GM12891 (cell line): ENCODE measurements around the gene CYTH4.
A peak's percentile ranks its signal among the peaks of the same experiment; 100 is the strongest.

Experiments used
- DNase-seq: peaks from one replicate; pipeline ENCODE4 v3.0.0; 2011; ENCODE audit warnings: low spot score; ENCODE audit not compliant: insufficient read length
- FAIRE-seq: peaks from 2 replicates; lab custom pipeline; 2011; peaks lifted over from hg19 to GRCh38; lab: Jason Lieb, UNC
- PAX5 ChIP-seq: IDR thresholded peaks from 2 replicates; pipeline ENCODE4 v1.6.1; 2011; ENCODE audit warnings: low read length, moderate library complexity, mild to moderate bottlenecking; ENCODE audit not compliant: insufficient read depth, severe bottlenecking
- POLR2A ChIP-seq: IDR thresholded peaks from 2 replicates; pipeline ENCODE4 v1.6.1; 2011; ENCODE audit warnings: low read depth, low read length, control low read depth
- POLR2AphosphoS5 ChIP-seq: IDR thresholded peaks from 2 replicates; pipeline ENCODE4 v1.6.1; 2011; ENCODE audit warnings: low read depth, low read length, control low read depth
- POU2F2 ChIP-seq: IDR thresholded peaks from 2 replicates; pipeline ENCODE4 v1.6.1; 2011; ENCODE audit warnings: low read depth, mild to moderate bottlenecking, control low read depth, low read length, moderate library complexity
- SPI1 ChIP-seq: IDR thresholded peaks from 2 replicates; pipeline ENCODE4 v1.6.1; 2011; ENCODE audit warnings: low read depth, low read length, control low read depth
- TAF1 ChIP-seq: IDR thresholded peaks from 2 replicates; pipeline ENCODE4 v1.6.1; 2011; ENCODE audit warnings: low read depth, low read length, control low read depth

Gene CYTH4

DNA sequence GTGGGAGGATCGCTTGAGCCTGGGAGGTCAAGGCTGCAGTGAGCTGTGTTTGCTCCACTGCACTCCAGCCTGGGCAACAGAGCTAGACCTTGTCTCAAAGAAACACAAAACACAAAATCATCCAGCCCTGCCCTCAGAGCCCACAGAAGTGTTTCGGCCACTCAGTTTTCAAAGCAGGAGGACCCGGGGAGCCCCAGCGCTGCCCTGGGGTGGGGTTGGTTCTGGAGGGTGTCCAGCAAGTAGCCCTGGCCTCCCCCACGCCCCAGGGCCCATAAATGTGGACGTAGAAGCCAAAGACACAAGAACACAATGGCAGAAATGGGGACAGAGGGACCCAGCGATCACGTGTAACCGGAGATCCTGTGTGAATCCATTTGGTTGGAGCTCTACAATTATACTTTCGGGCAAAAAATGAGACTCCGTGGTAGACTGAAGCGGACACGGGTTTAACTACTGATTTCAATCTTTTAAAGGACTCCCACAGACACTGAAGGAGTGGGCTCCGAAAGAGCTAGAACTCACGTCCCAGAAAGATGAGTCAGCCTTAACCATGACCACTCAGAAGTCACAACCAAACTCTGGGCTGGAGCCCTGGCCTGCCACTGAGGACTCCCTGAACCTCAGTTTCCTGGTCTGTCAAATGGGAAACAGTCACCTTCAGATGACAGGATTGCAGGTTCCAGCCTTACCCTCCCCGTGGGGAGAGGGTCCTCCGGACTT lies 9.0 kb upstream of the CYTH4 start:
- FAIRE-seq (peak; percentile 80), DNase-seq (no peak)
- TF ChIP-seq POLR2AphosphoS5 (no peak), TAF1 (no peak), SPI1 (no peak), POLR2A (no peak), PAX5 (no peak), POU2F2 (no peak)

DNA sequence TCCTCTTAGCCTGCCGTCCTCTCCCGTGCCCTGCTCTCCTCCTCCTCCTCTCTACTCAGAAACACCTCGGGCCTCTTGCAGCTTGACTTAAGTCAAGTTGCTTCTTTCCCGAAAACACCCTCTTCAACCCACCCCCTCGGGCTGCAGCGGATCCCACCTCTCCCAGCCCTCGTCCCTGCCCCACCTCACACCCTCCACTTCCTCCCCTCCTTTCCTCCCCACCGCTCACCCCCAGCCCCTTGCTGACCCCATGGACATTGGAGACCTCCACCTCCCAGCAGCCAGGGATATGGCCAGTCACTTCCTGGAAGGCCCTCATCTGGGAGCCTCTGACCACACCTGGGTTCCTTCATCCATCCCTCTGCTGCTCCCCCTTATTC lies 8.5 kb upstream of the CYTH4 start:
- TF ChIP-seq SPI1 (no peak), POU2F2 (no peak), TAF1 (no peak), POLR2A (no peak), PAX5 (no peak), POLR2AphosphoS5 (no peak)
- FAIRE-seq (peak; percentile 58), DNase-seq (no peak)

GRCh38 chr22:37274380-37274862 lies 7.9 kb upstream of the CYTH4 start:
- TF ChIP-seq SPI1 (peak; percentile 96), TAF1 (no peak)
- DNase-seq (peak; percentile 55), FAIRE-seq (peak; percentile 82)

- TF ChIP-seq POU2F2 (no peak), TAF1 (no peak), PAX5 (no peak), POLR2A (no peak), SPI1 (no peak), POLR2AphosphoS5 (no peak)
- FAIRE-seq (no peak), DNase-seq (no peak)
These were observed 7.2 kb upstream of the CYTH4 start for GRCh38 chr22:37275134-37275533.

- TF ChIP-seq TAF1 (no peak), PAX5 (no peak), POU2F2 (no peak), POLR2A (no peak), SPI1 (no peak), POLR2AphosphoS5 (no peak)
- no peak for DNase-seq
- FAIRE-seq: peak; percentile 61
These were observed 6.7 kb upstream of the CYTH4 start for GRCh38 chr22:37275622-37276021.

DNA sequence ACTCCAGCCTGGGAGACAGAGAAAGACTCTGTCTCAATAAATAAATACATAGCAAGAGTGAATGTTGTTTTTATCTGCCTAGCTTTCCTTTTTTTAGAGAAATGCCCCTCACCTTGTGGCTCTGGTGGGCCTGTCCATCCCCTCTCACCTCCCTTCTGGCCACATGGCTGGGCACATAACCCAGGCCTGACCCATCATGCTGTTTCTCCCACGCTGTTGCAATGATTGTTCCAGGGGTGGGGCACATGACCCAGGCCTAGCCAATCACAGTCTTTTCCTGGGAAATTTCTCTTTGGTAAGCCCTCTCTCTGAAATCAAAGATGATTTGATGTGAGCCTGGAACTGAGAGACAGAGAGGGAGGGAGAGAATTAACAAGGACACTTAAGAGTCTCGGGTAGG lies 5.5 kb upstream of the CYTH4 start:
- TF ChIP-seq POLR2A: no peak
- no peak for TF ChIP-seq SPI1
- no peak for TF ChIP-seq TAF1
- TF ChIP-seq POU2F2: no peak
- FAIRE-seq (no peak), DNase-seq (no peak)

DNA sequence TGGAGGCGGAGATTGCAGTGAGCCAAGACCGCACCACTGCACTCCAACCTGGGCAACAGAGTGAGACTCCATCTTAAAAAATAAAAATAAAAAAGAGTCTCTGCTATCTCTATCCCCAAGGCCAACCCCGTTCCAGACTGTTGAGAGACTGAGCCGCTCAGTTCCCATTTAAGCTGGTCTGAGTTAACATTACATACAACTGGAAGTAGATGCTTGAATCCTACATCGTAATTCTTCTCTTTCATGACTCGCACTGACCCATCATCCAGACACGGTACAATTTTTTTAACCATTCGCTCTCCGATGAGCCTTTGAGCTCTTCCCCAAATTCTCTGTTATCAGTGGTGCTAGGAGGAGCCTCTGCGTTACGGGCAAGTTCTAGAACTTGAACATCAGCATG lies 4.9 kb upstream of the CYTH4 start:
- DNase-seq (no peak), FAIRE-seq (no peak)
- no peak for TF ChIP-seq SPI1
- TF ChIP-seq POLR2AphosphoS5: no peak
- TF ChIP-seq PAX5: no peak
- TF ChIP-seq POU2F2: no peak
- no peak for TF ChIP-seq POLR2A
- TF ChIP-seq TAF1: no peak

DNA sequence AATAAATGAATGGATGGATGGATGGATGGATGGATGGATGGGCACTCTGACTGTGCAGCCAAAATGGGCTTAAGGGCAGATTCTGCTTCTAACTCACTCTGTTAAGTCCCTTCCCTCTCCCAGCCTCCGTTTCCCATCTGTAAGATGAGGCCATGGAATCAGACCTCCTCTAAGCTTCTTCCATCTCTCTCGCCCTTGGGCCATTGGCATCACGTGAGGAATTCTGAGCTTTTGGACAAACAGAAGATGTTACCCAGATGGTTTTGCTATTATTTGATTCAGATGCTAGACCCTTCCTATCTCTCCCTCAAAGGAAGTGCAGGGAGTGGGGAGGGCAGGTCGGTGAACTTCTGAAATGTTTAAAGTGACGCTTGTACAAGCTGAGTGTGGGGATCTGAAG lies 4.0 kb upstream of the CYTH4 start:
- FAIRE-seq (no peak), DNase-seq (no peak)

GRCh38 chr22:37279331-37280181 lies 2.8 kb upstream of the CYTH4 start:
- TF ChIP-seq POU2F2: no peak
- no peak for TF ChIP-seq POLR2AphosphoS5
- peak; percentile 33; the same call in 1 of the 2 replicates for TF ChIP-seq SPI1
- no peak for TF ChIP-seq PAX5
- TF ChIP-seq POLR2A: no peak
- TF ChIP-seq TAF1: no peak
- FAIRE-seq (peak; percentile 89), DNase-seq (no peak)

More for the DNA sequence above, 4.0 kb upstream of the CYTH4 start:
- TF ChIP-seq SPI1: no peak
- TF ChIP-seq POLR2A: no peak
- no peak for TF ChIP-seq POLR2AphosphoS5
- TF ChIP-seq PAX5: no peak
- TF ChIP-seq POU2F2: no peak
- TF ChIP-seq TAF1: no peak

DNA sequence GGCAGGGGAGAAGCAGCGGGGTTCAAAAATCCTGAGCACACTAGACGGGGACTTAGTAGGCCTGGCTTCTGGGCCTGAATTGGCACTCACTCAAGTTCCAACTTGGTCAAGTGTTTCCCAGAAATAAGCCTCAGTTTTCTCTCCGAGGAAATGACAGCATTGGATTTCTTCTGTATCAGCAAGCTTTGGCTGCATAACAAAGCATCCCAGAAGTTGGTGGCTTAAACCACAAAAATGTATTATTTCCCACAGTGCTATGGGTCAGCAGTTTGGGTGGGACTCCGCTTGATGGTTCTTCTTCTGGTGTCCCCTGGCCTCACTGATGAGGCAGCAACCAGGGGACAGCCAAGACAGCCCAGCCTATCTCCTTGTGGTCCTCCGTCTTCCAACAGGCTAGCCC lies 1.6 kb upstream of the CYTH4 start:
- FAIRE-seq: no peak
- TF ChIP-seq POLR2A: no peak
- no peak for TF ChIP-seq TAF1
- no peak for TF ChIP-seq POLR2AphosphoS5
- TF ChIP-seq SPI1: no peak
- no peak for TF ChIP-seq PAX5
- TF ChIP-seq POU2F2: no peak

More for the DNA sequence above, 1.6 kb upstream of the CYTH4 start:
- no peak for DNase-seq
